Measurements from ENCODE around the gene TMIE. TPM values are rescaled to one million over a fixed set of nuclear protein-coding genes. Genes with fewer than 3 reads are reported as not detected.

Gene TMIE
- total RNA-seq, 2 donors from 2014 or later: 0.13 TPM; not detected in 1

- DNase-seq: peak; percentile 51
- Histone ChIP-seq H3K27me3 (peaks cover 10% of the 10 kb centered on the region), H3K9me3 (no peaks in the 10 kb centered on the region), H3K36me3 (no peaks in the 10 kb centered on the region), H3K9ac (ENCODE audit: low read depth in 2 of 2, low read length in 2 of 2) (no peak overlapping the region), H3K27ac (no peak overlapping the region), H3K4me3 (no peak overlapping the region), H3K4me1 (no peaks in the 10 kb centered on the region)
- intact Hi-C loops (cut with DNase I): loop anchor here (2.0 to 10.0 kb wide), 3 partner anchors 189 to 619 kb away; no protein-coding TSS in a partner anchor
- TF ChIP-seq, protein P1, sequence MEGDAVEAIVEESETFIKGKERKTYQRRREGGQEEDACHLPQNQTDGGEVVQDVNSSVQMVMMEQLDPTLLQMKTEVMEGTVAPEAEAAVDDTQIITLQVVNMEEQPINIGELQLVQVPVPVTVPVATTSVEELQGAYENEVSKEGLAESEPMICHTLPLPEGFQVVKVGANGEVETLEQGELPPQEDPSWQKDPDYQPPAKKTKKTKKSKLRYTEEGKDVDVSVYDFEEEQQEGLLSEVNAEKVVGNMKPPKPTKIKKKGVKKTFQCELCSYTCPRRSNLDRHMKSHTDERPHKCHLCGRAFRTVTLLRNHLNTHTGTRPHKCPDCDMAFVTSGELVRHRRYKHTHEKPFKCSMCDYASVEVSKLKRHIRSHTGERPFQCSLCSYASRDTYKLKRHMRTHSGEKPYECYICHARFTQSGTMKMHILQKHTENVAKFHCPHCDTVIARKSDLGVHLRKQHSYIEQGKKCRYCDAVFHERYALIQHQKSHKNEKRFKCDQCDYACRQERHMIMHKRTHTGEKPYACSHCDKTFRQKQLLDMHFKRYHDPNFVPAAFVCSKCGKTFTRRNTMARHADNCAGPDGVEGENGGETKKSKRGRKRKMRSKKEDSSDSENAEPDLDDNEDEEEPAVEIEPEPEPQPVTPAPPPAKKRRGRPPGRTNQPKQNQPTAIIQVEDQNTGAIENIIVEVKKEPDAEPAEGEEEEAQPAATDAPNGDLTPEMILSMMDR (IDR thresholded peaks at IDR 0.05): no peak
Measured at GRCh38 chr3:46705751-46706552, 4.8 kb downstream of the TMIE start.

- no peak for DNase-seq
- Histone ChIP-seq H3K9ac (ENCODE audit: low read depth in 2 of 2, low read length in 2 of 2) (no peak overlapping the region), H3K4me3 (no peak overlapping the region), H3K9me3 (no peaks in the 10 kb centered on the region), H3K27me3 (no peaks in the 10 kb centered on the region), H3K36me3 (no peaks in the 10 kb centered on the region), H3K4me1 (no peaks in the 10 kb centered on the region), H3K27ac (no peak overlapping the region)
- intact Hi-C loops (cut with DNase I): loop anchor here (5.0 to 10.0 kb wide), 2 partner anchors 290 to 618 kb away; no protein-coding TSS in a partner anchor
- TF ChIP-seq, protein P1 (IDR thresholded peaks at IDR 0.05): no peak
Measured at GRCh38 chr3:46706771-46707582, 5.8 kb downstream of the TMIE start.

GRCh38 chr3:46707601-46708011, 6.4 kb downstream of the TMIE start:
- Histone ChIP-seq H3K9ac (ENCODE audit: low read depth in 2 of 2, low read length in 2 of 2) (no peak overlapping the region), H3K36me3 (no peaks in the 10 kb centered on the region), H3K27ac (no peak overlapping the region), H3K9me3 (no peaks in the 10 kb centered on the region), H3K4me1 (no peaks in the 10 kb centered on the region), H3K27me3 (no peaks in the 10 kb centered on the region), H3K4me3 (no peak overlapping the region)
- no peak for DNase-seq
- TF ChIP-seq, protein P1 (IDR thresholded peaks at IDR 0.05): no peak
- intact Hi-C loops (cut with DNase I): loop anchor here (5.0 to 10.0 kb wide), 2 partner anchors 290 to 617 kb away; no protein-coding TSS in a partner anchor

DNA sequence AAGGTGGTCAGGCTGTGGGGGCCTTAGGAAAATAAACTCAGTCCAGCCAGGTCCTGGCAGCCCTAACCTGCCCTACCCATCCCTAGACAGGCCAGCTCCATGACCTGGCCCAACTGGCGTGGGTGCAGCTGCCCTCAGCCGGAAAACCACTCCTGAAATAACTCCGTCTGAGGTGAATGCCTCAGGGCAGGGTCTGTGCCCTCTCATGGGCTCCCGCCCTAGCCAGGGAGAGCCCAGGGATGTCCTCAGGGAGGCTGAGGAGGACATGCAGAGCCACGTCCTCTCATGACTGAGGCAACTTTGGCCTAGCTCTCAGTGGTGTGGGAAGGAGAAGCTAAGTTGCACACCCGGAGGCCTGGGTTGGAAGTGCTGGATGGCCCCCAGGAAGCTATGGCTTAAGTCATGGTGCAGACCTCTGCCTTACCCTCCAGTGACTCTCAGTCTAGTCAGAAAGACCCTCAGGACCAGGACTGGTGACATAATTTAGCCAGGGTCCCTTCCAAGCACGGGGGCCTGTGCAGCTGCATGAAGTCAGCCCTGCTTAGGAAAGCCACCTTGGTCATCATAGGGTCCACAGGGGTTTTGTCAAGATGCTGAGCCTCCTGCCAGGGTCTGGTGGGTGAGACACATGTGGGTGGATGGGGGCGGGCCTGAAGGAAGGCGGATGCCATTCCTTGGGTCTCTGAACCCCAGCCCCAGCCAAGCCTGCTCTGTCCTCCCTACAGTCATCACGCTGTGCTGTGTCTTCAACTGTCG, 7.4 kb downstream of the TMIE start:
- DNase-seq: no peak
- Histone ChIP-seq H3K4me3 (no peak overlapping the region), H3K27me3 (no peaks in the 10 kb centered on the region), H3K9ac (ENCODE audit: low read depth in 2 of 2, low read length in 2 of 2) (no peak overlapping the region), H3K9me3 (no peaks in the 10 kb centered on the region), H3K4me1 (no peaks in the 10 kb centered on the region), H3K27ac (no peak overlapping the region), H3K36me3 (no peaks in the 10 kb centered on the region)
- TF ChIP-seq, protein P1 (IDR thresholded peaks at IDR 0.05): no peak
- intact Hi-C loops (cut with DNase I): loop anchor here (5.0 to 10.0 kb wide), 2 partner anchors 289 to 616 kb away; no protein-coding TSS in a partner anchor

DNA sequence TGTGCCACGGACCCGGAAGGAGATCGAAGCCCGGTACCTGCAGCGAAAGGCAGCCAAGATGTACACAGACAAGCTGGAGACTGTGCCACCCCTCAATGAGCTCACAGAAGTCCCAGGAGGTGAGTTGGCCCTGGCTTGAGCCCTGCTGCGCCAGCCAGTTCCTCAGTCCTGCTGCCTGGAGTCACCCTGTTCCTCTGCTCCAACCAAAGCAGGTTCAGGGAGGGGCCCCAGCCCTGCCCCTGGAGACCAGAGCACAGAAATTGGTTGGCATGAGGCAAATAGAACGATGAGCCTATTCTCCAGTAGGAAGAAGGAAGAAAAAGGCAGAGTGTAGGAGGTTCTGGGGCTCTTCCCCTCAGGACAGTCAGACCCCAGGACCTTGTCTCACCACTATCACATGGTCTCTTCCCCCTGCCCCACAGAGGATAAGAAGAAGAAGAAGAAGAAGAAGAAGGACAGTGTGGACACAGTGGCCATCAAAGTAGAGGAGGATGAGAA, 8.0 kb downstream of the TMIE start:
- TF ChIP-seq, protein P1 (IDR thresholded peaks at IDR 0.05): no peak
- Histone ChIP-seq H3K27me3 (no peaks in the 10 kb centered on the region), H3K9me3 (no peaks in the 10 kb centered on the region), H3K27ac (no peak overlapping the region), H3K36me3 (no peaks in the 10 kb centered on the region), H3K4me1 (no peaks in the 10 kb centered on the region), H3K9ac (ENCODE audit: low read depth in 2 of 2, low read length in 2 of 2) (no peak overlapping the region), H3K4me3 (no peak overlapping the region)
- intact Hi-C loops (cut with DNase I): loop anchor here (5.0 to 10.0 kb wide), 2 partner anchors 288 to 616 kb away; no protein-coding TSS in a partner anchor
- DNase-seq: no peak
